Activated CD4-positive, alpha-beta T cell treated with anti-CD3 and anti-CD28 coated beads, Interleukin-2, amount 10 ng/mL, durations not matched to agents 7 days and 5 days (primary cell): ENCODE data around the gene CCR3. TPM values are rescaled to one million over a fixed set of nuclear protein-coding genes. Genes with fewer than 3 reads are reported as not detected.
A peak's percentile ranks its signal among the peaks of the same experiment; 100 is the strongest.

Experiments
- CTCF ChIA-PET: fragments of 350-600 bp; sonication (Branson Sonifier 250); formaldehyde crosslinking; loops from one replicate; lab custom pipeline; 2021; ENCODE audit warnings: antibody characterized with exemption; lab: Charles Lee
- POLR2A ChIA-PET: fragments of 350-600 bp; sonication (Branson Sonifier 250); formaldehyde crosslinking; loops from one replicate; lab custom pipeline; 2021; ENCODE audit warnings: antibody characterized with exemption; lab: Charles Lee
- DNase-seq: peaks from one replicate; pipeline ENCODE4 v3.0.0-alpha.2; 2020
- H3K27ac Mint-ChIP-seq: one replicate; pipeline ENCODE4 v1.8.0; 2021; ENCODE audit warnings: mild to moderate bottlenecking, moderate library complexity, mixed read lengths
- H3K27me3 Mint-ChIP-seq: one replicate; pipeline ENCODE4 v1.8.0; 2021; ENCODE audit warnings: mixed read lengths
- H3K36me3 Mint-ChIP-seq: one replicate; pipeline ENCODE4 v1.8.0; 2021; ENCODE audit warnings: low read depth, mixed read lengths
- H3K4me1 Mint-ChIP-seq: one replicate; pipeline ENCODE4 v1.8.0; 2021; ENCODE audit warnings: mixed read lengths
- H3K4me3 Mint-ChIP-seq: one replicate; pipeline ENCODE4 v1.8.0; 2021; ENCODE audit warnings: mild to moderate bottlenecking, moderate library complexity, mixed read lengths
- H3K9me3 Mint-ChIP-seq: one replicate; pipeline ENCODE4 v1.8.0; 2021; ENCODE audit warnings: mixed read lengths
- total RNA-seq, 2 experiments: library from RNA; stranded (reverse); gene quantifications; one replicate each; pipeline ENCODE4 v1.2.3, GENCODE V29; 2021

CCR3 gene
- total RNA-seq, 2 experiments from 2014 or later = not detected

- Mint-ChIP-seq H3K4me1 (peaks cover 53% of the 10 kb centered on the region), H3K4me3 (peak within 1 kb of the TSS; percentile 63), H3K9me3 (no peaks in the 10 kb centered on the region), H3K36me3 (peaks cover 17% of the 10 kb centered on the region), H3K27me3 (no peaks in the 10 kb centered on the region), H3K27ac (peak within 1 kb of the TSS; percentile 81)
- CTCF ChIA-PET = interaction anchor here (0.7 to 3.2 kb wide), 21 partner anchors 9 to 246 kb away, joined by 3 to 34 read pairs (median 4); partner anchors contain the start of gene CCR5
- DNase-seq = peak; percentile 54
- POLR2A ChIA-PET = interaction anchor here (0.8 kb wide), 2 partner anchors 111 to 436 kb away, joined by 3 read pairs; no protein-coding TSS in a partner anchor
These were observed 34.0 kb upstream of the CCR3 start, which contains the start of gene CCR1 for GRCh38 chr3:46208167-46208704. CCR1 (minus strand) TSS chr3:46208313; CDS start chr3:46204313, 4,000 bp downstream.

GRCh38 chr3:46209053-46209452, 33.2 kb upstream of the CCR3 start:
- no peak for DNase-seq
- peak overlapping the region; percentile 81 for H3K27ac Mint-ChIP-seq
- peaks cover 53% of the 10 kb centered on the region for H3K4me1 Mint-ChIP-seq
- H3K27me3 Mint-ChIP-seq = no peaks in the 10 kb centered on the region
- peaks cover 9% of the 10 kb centered on the region for H3K36me3 Mint-ChIP-seq
- H3K4me3 Mint-ChIP-seq = no peak overlapping the region
- ChIA-PET POLR2A (no interaction called here), CTCF (interaction anchor here (0.7 to 3.2 kb wide), 21 partner anchors 8 to 279 kb away, joined by 3 to 34 read pairs (median 4); partner anchors contain the start of gene CCR5)
- H3K9me3 Mint-ChIP-seq = no peaks in the 10 kb centered on the region

DNA sequence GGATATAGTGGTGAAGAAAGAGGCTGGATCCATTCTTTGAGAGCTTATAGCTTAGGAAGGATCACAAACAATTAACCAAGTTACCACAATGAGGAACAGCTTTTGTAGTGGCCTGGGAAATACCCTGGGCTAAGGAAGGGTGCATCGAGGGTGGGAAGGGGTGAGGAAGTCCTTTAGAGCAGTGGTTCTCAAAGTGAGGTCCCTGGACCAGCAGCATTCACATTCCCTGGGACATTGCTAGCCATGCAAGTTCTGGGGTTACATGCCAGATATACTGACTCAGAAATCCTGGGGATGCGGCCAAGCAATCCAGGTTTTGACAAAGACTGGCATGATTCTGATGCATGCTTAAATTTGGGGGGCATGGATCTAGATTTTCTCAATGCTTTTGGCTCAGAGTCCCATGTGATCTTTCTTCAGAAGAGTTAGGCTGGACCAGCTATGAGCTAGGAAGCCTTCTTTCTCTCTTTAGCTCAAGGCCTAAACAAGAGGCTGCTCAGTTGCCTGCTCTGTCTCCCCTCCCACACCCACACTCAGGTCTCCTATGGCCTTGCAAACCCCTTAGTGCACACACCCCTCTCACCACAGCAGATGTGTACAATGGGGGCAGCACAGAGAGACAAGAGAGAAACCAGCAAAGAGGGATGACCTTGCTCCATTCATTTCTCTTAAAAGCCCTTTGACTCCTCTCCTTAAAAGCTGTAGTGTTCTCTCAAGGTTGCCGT, 32.4 kb upstream of the CCR3 start:
- DNase-seq = no peak
- Mint-ChIP-seq H3K9me3 (no peaks in the 10 kb centered on the region), H3K36me3 (peaks cover 9% of the 10 kb centered on the region), H3K4me3 (no peak overlapping the region), H3K4me1 (peaks cover 52% of the 10 kb centered on the region), H3K27ac (no peak overlapping the region), H3K27me3 (no peaks in the 10 kb centered on the region)
- ChIA-PET POLR2A (no interaction called here), CTCF (interaction anchor here (0.7 to 3.2 kb wide), 9 partner anchors 19 to 278 kb away, joined by 3 to 34 read pairs (median 5); partner anchors contain the start of gene CCR5)

GRCh38 chr3:46212101-46212500, 30.2 kb upstream of the CCR3 start:
- CTCF ChIA-PET = no interaction called here
- H3K9me3 Mint-ChIP-seq = no peaks in the 10 kb centered on the region
- no peak for DNase-seq

GRCh38 chr3:46213201-46213600, 29.1 kb upstream of the CCR3 start:
- Mint-ChIP-seq H3K27ac (no peak overlapping the region), H3K36me3 (peaks cover 10% of the 10 kb centered on the region), H3K27me3 (peaks cover 12% of the 10 kb centered on the region), H3K9me3 (peaks cover 6% of the 10 kb centered on the region), H3K4me1 (peaks cover 39% of the 10 kb centered on the region), H3K4me3 (no peak overlapping the region)
- ChIA-PET POLR2A (interaction anchor here (0.7 kb wide), 1 partner anchor 122 kb away, joined by 3 read pairs; no protein-coding TSS in a partner anchor), CTCF (interaction anchor here (0.6 to 4.4 kb wide), 11 partner anchors 11 to 336 kb away, joined by 3 to 39 read pairs (median 4); partner anchors contain the start of gene CCR5)
- peak; percentile 50 for DNase-seq

More at GRCh38 chr3:46212101-46212500, 30.2 kb upstream of the CCR3 start:
- POLR2A ChIA-PET = no interaction called here
- peaks cover 6% of the 10 kb centered on the region for H3K36me3 Mint-ChIP-seq
- peaks cover 39% of the 10 kb centered on the region for H3K4me1 Mint-ChIP-seq
- peaks cover 3% of the 10 kb centered on the region for H3K27me3 Mint-ChIP-seq
- no peak overlapping the region for H3K4me3 Mint-ChIP-seq
- no peak overlapping the region for H3K27ac Mint-ChIP-seq

DNA sequence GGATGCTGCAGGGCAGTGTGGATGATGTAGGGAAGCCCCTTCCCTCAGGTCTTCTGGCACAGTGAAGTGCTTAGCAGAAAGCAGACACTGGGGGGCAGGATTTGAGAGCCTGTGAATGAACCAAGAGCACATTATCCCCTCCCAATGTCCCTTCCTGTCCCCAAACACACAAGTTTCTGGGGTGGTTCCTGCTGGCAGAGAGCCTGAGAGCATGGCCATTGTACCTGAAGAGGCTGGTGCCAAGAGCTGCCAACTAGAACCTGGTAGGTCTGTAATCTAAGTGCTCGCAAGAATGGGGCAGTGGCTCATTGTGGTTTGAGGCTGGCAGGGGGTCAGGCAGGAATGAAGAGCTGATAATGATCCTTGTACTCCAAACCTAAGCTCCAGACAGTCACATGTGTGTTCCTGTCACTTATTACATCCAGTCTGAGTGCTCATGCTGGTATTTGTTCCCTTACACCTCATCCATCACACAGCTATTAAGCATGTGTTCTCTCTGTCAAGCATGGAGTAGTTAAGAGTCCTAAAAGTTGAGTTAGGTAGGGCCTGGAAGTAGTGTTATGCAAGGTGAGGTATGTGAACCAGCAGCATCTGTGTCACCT, 27.4 kb upstream of the CCR3 start:
- no peak overlapping the region for H3K4me3 Mint-ChIP-seq

GRCh38 chr3:46215810-46216414, 26.3 kb upstream of the CCR3 start:
- Mint-ChIP-seq H3K27me3 (peaks cover 21% of the 10 kb centered on the region), H3K27ac (no peak overlapping the region), H3K4me1 (peaks cover 18% of the 10 kb centered on the region), H3K9me3 (peaks cover 18% of the 10 kb centered on the region), H3K36me3 (peaks cover 14% of the 10 kb centered on the region), H3K4me3 (no peak overlapping the region)
- DNase-seq = no peak
- ChIA-PET POLR2A (no interaction called here), CTCF (interaction anchor here (0.6 to 4.4 kb wide), 12 partner anchors 8 to 277 kb away, joined by 3 to 39 read pairs (median 3); partner anchors contain the start of genes CCR1 and CCR5)

More for the DNA sequence above, 27.4 kb upstream of the CCR3 start:
- no peak for DNase-seq
- peaks cover 14% of the 10 kb centered on the region for H3K9me3 Mint-ChIP-seq
- peaks cover 13% of the 10 kb centered on the region for H3K36me3 Mint-ChIP-seq
- ChIA-PET CTCF (interaction anchor here (0.8 to 4.4 kb wide), 13 partner anchors 11 to 276 kb away, joined by 3 to 39 read pairs (median 4); partner anchors contain the start of gene CCR5), POLR2A (no interaction called here)
- peaks cover 18% of the 10 kb centered on the region for H3K27me3 Mint-ChIP-seq
- H3K27ac Mint-ChIP-seq = no peak overlapping the region
- peaks cover 23% of the 10 kb centered on the region for H3K4me1 Mint-ChIP-seq

DNA sequence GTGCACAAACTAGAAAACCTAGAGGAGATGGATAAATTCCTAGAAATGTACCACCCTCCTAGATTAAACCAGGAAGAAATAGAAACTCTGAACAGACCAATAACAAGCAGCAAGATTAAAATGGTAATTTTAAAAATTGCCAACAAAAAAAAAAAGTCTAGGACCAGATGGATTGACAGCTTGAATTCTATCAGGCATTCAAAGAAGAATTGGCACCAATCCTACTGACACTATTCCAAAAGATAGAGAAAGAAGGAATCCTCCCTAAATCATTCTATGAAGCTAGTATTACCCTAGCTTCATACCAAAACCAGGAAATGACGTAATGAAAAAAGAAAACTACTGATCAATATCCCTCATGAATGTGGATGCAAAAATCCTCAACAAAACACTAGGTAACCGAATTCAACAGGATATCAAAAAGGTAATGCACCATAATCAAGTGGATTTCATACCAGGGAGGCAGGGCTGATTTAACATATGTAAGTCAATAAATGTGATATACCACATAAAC, 24.0 kb upstream of the CCR3 start:
- Mint-ChIP-seq H3K4me3 (no peak overlapping the region), H3K4me1 (peaks cover 27% of the 10 kb centered on the region), H3K9me3 (peaks cover 18% of the 10 kb centered on the region), H3K27ac (no peak overlapping the region), H3K27me3 (peaks cover 38% of the 10 kb centered on the region), H3K36me3 (peaks cover 14% of the 10 kb centered on the region)
- ChIA-PET POLR2A (no interaction called here), CTCF (interaction anchor here (0.6 to 2.6 kb wide), 6 partner anchors 10 to 965 kb away, joined by 3 to 10 read pairs (median 4); partner anchors contain the start of gene CCR1)
- no peak for DNase-seq

- H3K4me3 Mint-ChIP-seq = no peak overlapping the region
- no peak for DNase-seq
- peaks cover 19% of the 10 kb centered on the region for H3K9me3 Mint-ChIP-seq
- POLR2A ChIA-PET = no interaction called here
- CTCF ChIA-PET = interaction anchor here (2.7 kb wide), 1 partner anchor 15 kb away, joined by 9 read pairs; no protein-coding TSS in a partner anchor
- peaks cover 24% of the 10 kb centered on the region for H3K4me1 Mint-ChIP-seq
- H3K27ac Mint-ChIP-seq = no peak overlapping the region
- peaks cover 56% of the 10 kb centered on the region for H3K27me3 Mint-ChIP-seq
- peaks cover 13% of the 10 kb centered on the region for H3K36me3 Mint-ChIP-seq
These were observed 20.9 kb upstream of the CCR3 start for GRCh38 chr3:46221391-46221790.

DNA sequence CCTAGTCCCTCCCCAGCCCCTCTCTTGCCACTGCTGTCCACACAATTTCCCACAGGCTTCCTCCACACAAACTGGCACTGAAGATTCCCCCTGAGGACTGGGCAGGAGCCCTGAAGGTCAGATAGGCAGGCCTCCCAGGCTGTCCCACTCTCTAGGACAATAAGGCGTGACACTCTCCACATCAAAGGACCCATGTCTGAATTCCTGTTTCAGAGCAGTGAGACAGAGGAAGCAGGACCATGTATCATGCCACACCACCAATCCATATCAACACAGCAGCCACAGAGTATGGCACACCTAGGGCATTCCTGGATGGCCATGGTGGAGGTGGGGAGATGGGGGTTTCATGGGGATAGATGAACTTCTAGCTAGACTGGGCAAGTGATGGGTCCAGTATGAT, 20.3 kb upstream of the CCR3 start:
- ChIA-PET CTCF (interaction anchor here (2.7 kb wide), 1 partner anchor 16 kb away, joined by 9 read pairs; no protein-coding TSS in a partner anchor), POLR2A (no interaction called here)
- DNase-seq = no peak
- Mint-ChIP-seq H3K4me1 (peaks cover 21% of the 10 kb centered on the region), H3K4me3 (no peak overlapping the region), H3K27ac (no peak overlapping the region), H3K9me3 (peaks cover 22% of the 10 kb centered on the region), H3K27me3 (peaks cover 59% of the 10 kb centered on the region), H3K36me3 (peaks cover 15% of the 10 kb centered on the region)

DNA sequence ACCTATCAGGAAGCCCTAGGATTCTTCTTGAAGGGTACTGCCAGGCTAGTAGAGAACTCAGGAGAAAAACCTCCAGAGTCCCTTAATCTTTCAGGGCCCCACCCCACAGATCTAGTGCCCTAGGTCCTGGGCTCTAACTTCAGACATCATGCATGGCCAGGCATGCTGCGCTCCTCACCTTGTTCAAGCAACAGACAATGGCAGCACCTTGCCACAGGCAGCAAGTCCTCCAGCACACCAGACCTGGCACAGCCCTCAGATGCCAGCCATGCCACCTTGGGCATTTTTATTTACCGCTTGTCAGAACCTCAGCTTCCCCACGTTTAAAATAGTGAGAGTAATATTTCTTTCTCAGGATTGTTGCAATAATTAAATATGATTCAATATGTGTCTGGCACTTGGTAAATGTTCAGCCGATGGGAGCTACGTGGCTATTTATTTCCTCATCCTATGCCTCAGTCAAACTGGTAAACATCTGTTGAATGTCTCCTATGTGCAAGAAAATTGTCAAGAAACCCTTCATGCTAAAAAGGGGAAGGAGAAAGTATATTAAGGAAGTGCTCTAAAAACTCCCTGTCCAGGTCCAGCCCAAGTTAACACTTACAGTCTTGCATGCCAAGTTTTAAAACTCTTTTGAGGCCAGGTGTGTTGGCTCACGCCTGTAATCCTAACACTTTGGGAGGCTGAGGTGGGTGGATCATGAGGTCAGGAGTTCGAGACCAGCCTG, 19.7 kb upstream of the CCR3 start:
- H3K27me3 Mint-ChIP-seq = peaks cover 60% of the 10 kb centered on the region
- no peak for DNase-seq
- CTCF ChIA-PET = interaction anchor here (2.7 kb wide), 1 partner anchor 16 kb away, joined by 9 read pairs; no protein-coding TSS in a partner anchor
- H3K36me3 Mint-ChIP-seq = peaks cover 13% of the 10 kb centered on the region
- peaks cover 14% of the 10 kb centered on the region for H3K4me1 Mint-ChIP-seq
- H3K4me3 Mint-ChIP-seq = no peak overlapping the region
- peaks cover 20% of the 10 kb centered on the region for H3K9me3 Mint-ChIP-seq
- no peak overlapping the region for H3K27ac Mint-ChIP-seq
- POLR2A ChIA-PET = no interaction called here
